Measurements from ENCODE around the gene TMC2. TPM values are rescaled to one million over a fixed set of nuclear protein-coding genes. Genes with fewer than 3 reads are reported as not detected.

TMC2 gene
- total and polyA plus RNA-seq, 5 experiments from 2014 or later = not detected

GRCh38 chr20:2625062-2625461 is 88.7 kb downstream of the TMC2 start:
- no peak overlapping the region for H3K4me3 Mint-ChIP-seq
- no peaks in the 10 kb centered on the region for H3K4me1 Mint-ChIP-seq
- H3K36me3 Mint-ChIP-seq = peaks cover 0 to 22% (median 5%) of the 10 kb centered on the region in 3 donors
- H3K27ac Mint-ChIP-seq = no peak overlapping the region
- POLR2A ChIA-PET = no interaction called here
- H3K27me3 Mint-ChIP-seq = peaks cover 9 to 40% (median 17%) of the 10 kb centered on the region in 5 donors
- H3K9me3 Mint-ChIP-seq = peaks cover 0 to 21% (median 3%) of the 10 kb centered on the region in 9 donors
- DNase-seq (no peak), ATAC-seq (no peak)

DNA sequence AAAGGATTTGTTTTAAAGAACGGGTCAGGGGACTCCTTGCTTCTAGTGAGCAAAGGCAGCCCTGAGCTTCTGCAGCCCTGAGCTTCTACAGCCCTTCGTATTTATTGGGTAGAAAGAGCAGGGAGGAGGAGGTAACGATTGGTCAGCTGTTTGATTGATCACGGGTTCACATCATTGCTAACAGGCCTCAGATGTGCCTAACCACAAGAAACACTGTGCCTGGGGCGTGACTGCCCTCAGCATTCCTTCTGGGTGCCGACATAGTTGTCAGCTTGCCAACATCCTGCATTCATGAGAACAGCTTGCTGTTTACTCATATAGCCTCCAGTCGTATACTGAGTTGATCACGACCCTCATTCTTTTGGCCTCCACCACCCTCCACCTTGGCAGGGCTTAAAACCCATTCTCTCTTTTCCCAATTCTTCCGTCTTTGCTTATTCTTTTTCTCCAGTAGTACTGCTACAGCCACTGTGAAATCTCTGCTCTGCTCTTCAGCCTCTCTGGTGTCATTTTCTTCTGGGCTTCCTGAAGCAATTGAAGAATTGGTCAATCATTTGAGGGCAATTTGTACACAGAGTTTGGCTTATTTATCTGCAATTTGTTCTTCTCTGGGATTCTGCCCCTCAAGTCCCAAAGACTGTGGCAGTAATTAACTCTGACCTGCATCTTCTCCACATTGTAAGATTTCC is 90.6 kb downstream of the TMC2 start:
- POLR2A ChIA-PET = no interaction called here
- peaks cover 0 to 40% (median 13%) of the 10 kb centered on the region in 9 donors for H3K9me3 Mint-ChIP-seq

GRCh38 chr20:2631228-2631627 is 94.9 kb downstream of the TMC2 start:
- DNase-seq = no peak
- Mint-ChIP-seq H3K9me3 (peaks cover 0 to 34% (median 9%) of the 10 kb centered on the region in 9 donors), H3K36me3 (peaks cover 0 to 29% (median 8%) of the 10 kb centered on the region in 3 donors), H3K27ac (no peak overlapping the region), H3K27me3 (peaks cover 13 to 38% (median 20%) of the 10 kb centered on the region in 5 donors), H3K4me3 (no peak overlapping the region), H3K4me1 (peaks cover 0 to 2% (median under 1%) of the 10 kb centered on the region in 4 donors)
- ATAC-seq = no peak
- POLR2A ChIA-PET = no interaction called here

More for the DNA sequence above, 90.6 kb downstream of the TMC2 start:
- Mint-ChIP-seq H3K27ac (no peak overlapping the region), H3K27me3 (peaks cover 11 to 42% (median 19%) of the 10 kb centered on the region in 5 donors), H3K4me1 (no peaks in the 10 kb centered on the region), H3K4me3 (no peak overlapping the region), H3K36me3 (peaks cover 0 to 35% (median 8%) of the 10 kb centered on the region in 3 donors)
- no peak for ATAC-seq
- DNase-seq = no peak

DNA sequence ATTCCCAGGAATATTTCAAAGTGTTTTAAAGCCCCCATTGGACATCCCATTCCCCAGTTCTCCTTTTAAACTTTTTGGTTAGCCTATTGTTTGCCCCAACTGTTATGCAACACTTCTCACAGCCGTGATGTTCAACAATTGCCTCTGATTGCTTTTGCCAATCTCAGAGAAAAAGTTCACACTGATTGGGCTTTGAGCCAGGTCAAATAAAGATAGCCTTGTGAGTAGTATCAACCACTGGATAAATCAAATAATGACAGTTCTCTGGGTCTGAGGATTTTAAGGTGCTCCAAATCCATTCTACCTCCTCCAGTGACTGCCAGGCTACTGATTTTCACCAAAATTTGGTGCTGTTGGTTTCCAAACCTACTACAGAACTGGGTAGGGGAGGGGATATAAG is 97.0 kb downstream of the TMC2 start:
- peaks cover 0 to 17% (median 8%) of the 10 kb centered on the region in 3 donors for H3K36me3 Mint-ChIP-seq
- DNase-seq (no peak), ATAC-seq (no peak)
- H3K4me3 Mint-ChIP-seq = no peak overlapping the region
- peaks cover 0 to 23% (median 4%) of the 10 kb centered on the region in 9 donors for H3K9me3 Mint-ChIP-seq
- H3K27me3 Mint-ChIP-seq = peaks cover 9 to 32% (median 15%) of the 10 kb centered on the region in 5 donors
- POLR2A ChIA-PET = no interaction called here
- peaks cover 0 to 15% (median 5%) of the 10 kb centered on the region in 4 donors for H3K4me1 Mint-ChIP-seq
- no peak overlapping the region for H3K27ac Mint-ChIP-seq

DNA sequence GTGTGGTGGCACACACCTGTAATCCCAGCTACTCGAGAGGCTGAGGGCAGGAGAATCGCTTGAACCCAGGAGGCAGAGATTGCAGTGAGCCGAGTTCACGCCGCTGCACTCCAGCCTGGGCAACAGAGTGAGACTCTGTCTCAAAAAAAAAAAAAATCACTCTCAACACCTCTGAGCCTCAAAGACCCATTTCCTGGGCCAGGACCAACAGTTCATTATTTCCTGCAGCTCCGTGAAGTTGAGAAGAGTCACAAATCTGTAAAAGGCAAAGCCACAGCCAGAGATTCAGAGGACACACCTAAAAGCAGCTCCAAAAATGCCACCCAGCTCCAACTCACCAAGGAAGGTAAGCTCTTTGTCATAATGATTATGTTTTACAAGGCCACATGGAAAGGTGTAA is 100.9 kb downstream of the TMC2 start:
- H3K4me3 Mint-ChIP-seq = peak overlapping the region in 3 of 10 donors; percentile 11 to 57 (median 39)
- peaks cover 0 to 15% (median 6%) of the 10 kb centered on the region in 4 donors for H3K4me1 Mint-ChIP-seq
- no peaks in the 10 kb centered on the region for H3K9me3 Mint-ChIP-seq
- peak overlapping the region in 2 of 10 donors; percentile 56 to 70 for H3K27ac Mint-ChIP-seq
- DNase-seq (peak in 1 of 10 donors; percentile 15), ATAC-seq (no peak)
- POLR2A ChIA-PET = interaction anchor here (0.9 kb wide), 1 partner anchor 27 kb away, joined by 3 read pairs; the partner anchor contains the start of gene IDH3B
- H3K36me3 Mint-ChIP-seq = peaks cover 0 to 2% (median 0%) of the 10 kb centered on the region in 3 donors
- peaks cover 0 to 12% (median 3%) of the 10 kb centered on the region in 5 donors for H3K27me3 Mint-ChIP-seq

DNA sequence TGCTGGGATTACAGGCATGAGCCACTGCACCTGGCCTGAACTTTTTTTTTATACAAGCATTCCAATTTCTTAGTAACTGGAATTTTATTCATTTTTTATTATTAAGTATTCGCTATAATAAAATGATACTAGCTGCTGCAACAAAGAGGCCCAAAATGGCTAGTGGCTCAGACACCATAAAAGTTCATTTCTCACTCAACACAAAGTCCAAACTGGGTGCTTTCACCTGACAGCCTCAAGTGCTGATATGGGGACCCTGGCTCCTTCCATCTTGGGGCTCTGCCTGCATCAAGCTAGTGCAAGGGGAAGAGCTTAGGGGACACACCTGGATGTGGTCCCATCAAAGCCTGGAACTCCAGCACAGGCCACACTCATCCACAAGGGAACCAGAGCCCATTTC is 103.9 kb downstream of the TMC2 start:
- ATAC-seq = no peak
- H3K27ac Mint-ChIP-seq = no peak overlapping the region
- no peaks in the 10 kb centered on the region for H3K27me3 Mint-ChIP-seq
- H3K9me3 Mint-ChIP-seq = no peaks in the 10 kb centered on the region
- POLR2A ChIA-PET = interaction anchor here (4.2 kb wide), 1 partner anchor 12 kb away, joined by 14 read pairs; the partner anchor contains the start of gene NOP56
- peaks cover 0 to 4% (median 2%) of the 10 kb centered on the region in 3 donors for H3K36me3 Mint-ChIP-seq
- DNase-seq = no peak
- H3K4me3 Mint-ChIP-seq = no peak overlapping the region
- H3K4me1 Mint-ChIP-seq = peaks cover 0 to 15% (median 6%) of the 10 kb centered on the region in 4 donors

- Mint-ChIP-seq H3K27ac (no peak overlapping the region), H3K9me3 (no peaks in the 10 kb centered on the region), H3K36me3 (peaks cover 0 to 4% (median 2%) of the 10 kb centered on the region in 3 donors), H3K4me3 (no peak overlapping the region), H3K27me3 (no peaks in the 10 kb centered on the region), H3K4me1 (peaks cover 0 to 15% (median 6%) of the 10 kb centered on the region in 4 donors)
- DNase-seq = no peak
- POLR2A ChIA-PET = interaction anchor here (4.2 kb wide), 1 partner anchor 11 kb away, joined by 14 read pairs; the partner anchor contains the start of gene NOP56
- ATAC-seq = no peak
Measured at GRCh38 chr20:2640899-2641298, 104.5 kb downstream of the TMC2 start.

- POLR2A ChIA-PET = interaction anchor here (4.2 kb wide), 1 partner anchor 9 kb away, joined by 14 read pairs; the partner anchor contains the start of gene NOP56
- no peak for DNase-seq
- Mint-ChIP-seq H3K4me1 (peaks cover 0 to 11% (median 4%) of the 10 kb centered on the region in 4 donors), H3K4me3 (no peak overlapping the region), H3K9me3 (no peaks in the 10 kb centered on the region), H3K36me3 (peaks cover 0 to 4% (median 2%) of the 10 kb centered on the region in 3 donors), H3K27ac (peak overlapping the region in 2 of 10 donors; percentile 37 to 66), H3K27me3 (no peaks in the 10 kb centered on the region)
- no peak for ATAC-seq
Measured at GRCh38 chr20:2643708-2644107, 107.3 kb downstream of the TMC2 start.

DNA sequence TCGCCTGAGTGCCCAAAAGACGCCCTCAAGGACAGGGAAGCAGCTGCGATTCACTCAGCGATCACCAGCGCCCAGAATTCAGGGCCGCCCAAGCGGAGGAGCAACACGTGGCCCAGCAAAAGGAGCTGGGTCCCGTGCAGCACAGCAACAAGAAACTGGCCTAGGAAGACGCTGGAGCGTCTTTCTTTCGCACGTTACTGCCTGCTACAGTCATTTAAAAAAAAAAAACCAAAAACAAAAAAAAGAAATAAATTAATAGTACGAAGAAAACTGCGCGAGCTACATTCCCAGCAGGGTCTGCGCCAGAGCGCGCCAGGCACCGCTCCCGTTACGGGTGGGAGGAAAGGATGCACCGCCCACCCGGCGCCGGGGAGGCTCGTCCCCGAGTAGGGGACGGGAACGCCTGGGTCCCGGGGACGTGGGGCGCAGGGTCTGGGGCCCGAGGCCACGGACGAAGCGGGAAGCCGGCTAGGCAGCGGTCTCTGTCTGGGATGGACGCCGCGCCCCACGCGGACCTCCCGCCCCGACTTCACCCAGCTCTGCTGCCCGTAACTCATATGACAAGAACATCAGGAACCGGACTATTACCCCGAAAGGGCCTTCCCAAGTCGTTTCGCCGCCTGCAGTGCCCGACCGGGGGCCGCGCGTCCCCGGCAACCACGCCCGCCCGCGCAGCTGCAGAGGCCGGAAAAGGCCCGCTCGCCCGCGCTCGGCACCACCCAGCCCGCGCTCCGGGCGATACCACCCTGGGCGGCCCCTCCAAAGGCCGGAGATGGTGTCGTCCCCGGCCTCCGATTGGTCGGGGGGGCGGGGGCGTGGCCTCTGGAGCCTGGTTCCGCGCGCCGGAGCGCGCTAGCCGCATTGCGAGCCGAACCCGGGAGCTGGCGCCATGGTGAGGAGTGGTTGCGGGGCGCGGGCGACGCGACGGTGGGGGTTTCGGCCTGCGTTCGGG is 115.7 kb downstream of the TMC2 start, which contains the start of gene NOP56:
TSS of gene NOP56 (plus strand) at position 861 of the 952 bp plus-strand sequence. CDS start at position 890, 29 bp downstream.
- Mint-ChIP-seq H3K4me3 (peak within 1 kb of the TSS; percentile 84 to 94 (median 89)), H3K27ac (peak within 1 kb of the TSS; percentile 81 to 95 (median 91)), H3K36me3 (peaks cover 0 to 34% (median 8%) of the 10 kb centered on the region in 3 donors), H3K27me3 (no peaks in the 10 kb centered on the region), H3K4me1 (peaks cover 7 to 45% (median 36%) of the 10 kb centered on the region in 4 donors), H3K9me3 (no peaks in the 10 kb centered on the region)
- ATAC-seq (peak; percentile 84 to 87), DNase-seq (peak; percentile 90 to 99 (median 95))
- POLR2A ChIA-PET = interaction anchor here (0.6 to 5.5 kb wide), 21 partner anchors 10 to 571 kb away, joined by 3 to 150 read pairs (median 7); partner anchors contain the start of genes IDH3B, PCED1A, PTPRA and SNRPB

DNA sequence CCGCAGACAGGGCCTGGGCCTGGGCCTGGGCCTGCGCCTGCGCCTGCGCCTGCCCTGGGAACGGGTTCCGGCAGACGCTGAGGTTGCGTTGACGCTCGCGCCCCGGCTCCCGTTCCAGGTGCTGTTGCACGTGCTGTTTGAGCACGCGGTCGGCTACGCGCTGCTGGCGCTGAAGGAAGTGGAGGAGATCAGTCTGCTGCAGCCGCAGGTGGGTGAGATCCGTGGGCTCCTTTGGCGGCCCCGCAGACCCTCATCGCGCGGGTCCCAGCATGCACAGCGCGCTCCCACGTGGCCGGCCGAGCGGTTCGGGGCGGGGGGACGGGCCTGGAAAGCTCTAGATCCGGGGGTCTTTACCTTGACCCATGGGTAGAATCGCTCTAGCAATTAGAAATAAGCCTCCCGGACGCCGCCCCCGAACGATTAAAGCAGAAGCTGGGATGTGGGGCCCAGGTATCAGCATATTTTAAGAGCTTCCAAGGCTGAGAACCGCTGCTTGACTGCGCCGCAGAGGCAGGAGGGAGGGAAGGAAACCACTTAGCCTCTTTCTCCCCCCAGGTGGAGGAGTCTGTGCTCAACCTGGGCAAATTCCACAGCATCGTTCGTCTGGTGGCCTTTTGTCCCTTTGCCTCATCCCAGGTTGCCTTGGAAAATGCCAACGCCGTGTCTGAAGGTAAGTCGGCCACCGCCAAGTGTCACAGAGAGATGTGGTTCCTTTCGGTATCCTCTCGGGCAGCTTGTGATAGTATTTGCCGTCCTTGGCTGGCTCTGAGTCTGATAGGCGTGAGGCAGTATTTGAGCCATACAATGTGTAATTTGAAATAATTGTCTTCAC is 116.6 kb downstream of the TMC2 start:
- Mint-ChIP-seq H3K4me3 (peak overlapping the region; percentile 81 to 93 (median 86)), H3K27ac (peak overlapping the region; percentile 68 to 92 (median 86)), H3K36me3 (peaks cover 0 to 43% (median 11%) of the 10 kb centered on the region in 3 donors), H3K4me1 (peaks cover 6 to 40% (median 37%) of the 10 kb centered on the region in 4 donors), H3K27me3 (no peaks in the 10 kb centered on the region), H3K9me3 (no peaks in the 10 kb centered on the region)
- POLR2A ChIA-PET = interaction anchor here (0.6 to 5.5 kb wide), 19 partner anchors 11 to 570 kb away, joined by 3 to 150 read pairs (median 7); partner anchors contain the start of genes IDH3B, PCED1A, PTPRA and SNRPB
- DNase-seq (peak in 1 of 10 donors; percentile 60), ATAC-seq (peak; percentile 56 to 63)

Data from naive thymus-derived CD8-positive, alpha-beta T cell (primary cell).